A673 (cell line): ENCODE data around the gene TNFRSF21. TPM values are rescaled to one million over a fixed set of nuclear protein-coding genes. Genes with fewer than 3 reads are reported as not detected.

ENCODE experiments used
- BruUV-seq: library from RNA; stranded (reverse); fragments of 400-500 nt; replicated peaks from 2 replicates; lab custom pipeline; 2021; lab: Mats Ljungman, UMichigan
- CTCF ChIA-PET: fragments of 300-600 bp; sonication (Branson Sonifier 250); formaldehyde crosslinking; loops from one replicate; lab custom pipeline; 2022; ENCODE audit warnings: antibody characterized with exemption; lab: Charles Lee
- POLR2A ChIA-PET: fragments of 300-600 bp; sonication (Branson Sonifier 250); formaldehyde crosslinking; loops from one replicate; lab custom pipeline; 2022; ENCODE audit warnings: antibody characterized with exemption; ENCODE audit not compliant: low non-redundant PET; lab: Charles Lee
- DNase-seq: peaks from one replicate; pipeline ENCODE4 v3.0.0-alpha.2; 2015; ENCODE audit warnings: low spot score
- H3K27ac ChIP-seq: fragments of 200-600 bp; sonication (generic); 2 replicates; pipeline ENCODE4 v1.5.1; 2016; ENCODE audit warnings: mixed run types, low read depth, mild to moderate bottlenecking, mixed read lengths, antibody characterized with exemption, low read length; ENCODE audit not compliant: poor library complexity, severe bottlenecking
- H3K27me3 ChIP-seq: fragments of 200-600 bp; sonication (generic); replicated peaks from 2 replicates; pipeline ENCODE4 v1.6.1; 2017; ENCODE audit warnings: mixed run types, low read depth, mild to moderate bottlenecking, mixed read lengths, antibody characterized with exemption, low read length; ENCODE audit not compliant: insufficient read depth, poor library complexity
- H3K36me3 ChIP-seq: fragments of 200-600 bp; sonication (generic); 2 replicates; pipeline ENCODE4 v1.6.1; 2016; ENCODE audit warnings: mixed run types, mild to moderate bottlenecking, mixed read lengths, antibody characterized with exemption, low read length; ENCODE audit not compliant: insufficient read depth, poor library complexity, severe bottlenecking
- H3K4me1 ChIP-seq: fragments of 200-600 bp; sonication (generic); 2 replicates; pipeline ENCODE4 v1.6.1; 2017; ENCODE audit warnings: mixed run types, mild to moderate bottlenecking, mixed read lengths, antibody characterized with exemption, low read length; ENCODE audit not compliant: insufficient read depth, poor library complexity, severe bottlenecking
- H3K4me3 ChIP-seq: fragments of 200-600 bp; sonication (generic); 2 replicates; pipeline ENCODE4 v1.5.1; 2016; ENCODE audit warnings: low read depth, mixed run types, mild to moderate bottlenecking, mixed read lengths, low read length; ENCODE audit not compliant: poor library complexity, severe bottlenecking
- H3K9me3 ChIP-seq: fragments of 200-600 bp; sonication (generic); 2 replicates; pipeline ENCODE4 v1.6.1; 2016; ENCODE audit warnings: mixed run types, low read depth, mild to moderate bottlenecking, mixed read lengths, antibody characterized with exemption, low read length; ENCODE audit not compliant: poor library complexity, severe bottlenecking
- EZH2 ChIP-seq: fragments of 200-600 bp; sonication (generic); IDR thresholded peaks from 2 replicates; pipeline ENCODE4 v1.6.1; 2017; ENCODE audit warnings: borderline replicate concordance, low read depth, mild to moderate bottlenecking, mixed read lengths, antibody characterized with exemption, low read length; ENCODE audit not compliant: poor library complexity, severe bottlenecking
- intact Hi-C: fragments of 100-400 bp; cut with micrococcal nuclease; formaldehyde crosslinking; loops from one replicate; pipeline ENCODE4 v1.10.0; 2022; ENCODE audit not compliant: unreplicated experiment
- total RNA-seq: library from RNA; stranded (reverse); gene quantifications from 2 replicates; pipeline ENCODE4 v1.2.3, GENCODE V29; 2021
- TF ChIP-seq, protein P1 (sequence below): fragments of 300-800, 200-600 bp; sonication (generic); conservative IDR thresholded peaks from 2 replicates; pipeline ENCODE4 v1.5.1; 2017; ENCODE audit warnings: low read depth, mild to moderate bottlenecking, antibody characterized with exemption, low read length, moderate library complexity, mixed read lengths

The TNFRSF21 gene
- total RNA-seq, 1 experiment from 2014 or later: 36.0 TPM

DNA sequence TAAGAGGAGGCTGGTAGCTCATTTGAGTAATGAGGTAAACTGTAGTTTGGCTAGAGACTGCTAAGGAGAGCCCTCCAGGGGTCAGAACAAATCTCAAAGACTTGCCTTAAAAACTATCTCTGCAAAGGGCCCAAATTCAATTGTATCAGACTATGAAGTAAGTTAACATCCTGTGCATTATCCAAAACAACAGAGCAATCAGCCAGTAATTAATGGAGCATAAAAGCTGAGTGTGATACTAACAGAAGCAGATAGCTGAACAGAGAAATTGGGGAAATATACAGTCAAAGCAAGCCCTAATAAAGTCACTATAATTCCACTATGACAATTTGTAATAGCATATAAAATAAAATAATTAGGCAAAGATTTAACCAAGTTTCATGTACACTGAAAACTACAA is 45.8 kb upstream of the TNFRSF21 start:
- H3K27ac ChIP-seq: no peak overlapping the region
- H3K4me1 ChIP-seq: peaks cover 4% of the 10 kb centered on the region
- DNase-seq: no peak
- TF ChIP-seq EZH2: no peak
- TF ChIP-seq, protein P1, sequence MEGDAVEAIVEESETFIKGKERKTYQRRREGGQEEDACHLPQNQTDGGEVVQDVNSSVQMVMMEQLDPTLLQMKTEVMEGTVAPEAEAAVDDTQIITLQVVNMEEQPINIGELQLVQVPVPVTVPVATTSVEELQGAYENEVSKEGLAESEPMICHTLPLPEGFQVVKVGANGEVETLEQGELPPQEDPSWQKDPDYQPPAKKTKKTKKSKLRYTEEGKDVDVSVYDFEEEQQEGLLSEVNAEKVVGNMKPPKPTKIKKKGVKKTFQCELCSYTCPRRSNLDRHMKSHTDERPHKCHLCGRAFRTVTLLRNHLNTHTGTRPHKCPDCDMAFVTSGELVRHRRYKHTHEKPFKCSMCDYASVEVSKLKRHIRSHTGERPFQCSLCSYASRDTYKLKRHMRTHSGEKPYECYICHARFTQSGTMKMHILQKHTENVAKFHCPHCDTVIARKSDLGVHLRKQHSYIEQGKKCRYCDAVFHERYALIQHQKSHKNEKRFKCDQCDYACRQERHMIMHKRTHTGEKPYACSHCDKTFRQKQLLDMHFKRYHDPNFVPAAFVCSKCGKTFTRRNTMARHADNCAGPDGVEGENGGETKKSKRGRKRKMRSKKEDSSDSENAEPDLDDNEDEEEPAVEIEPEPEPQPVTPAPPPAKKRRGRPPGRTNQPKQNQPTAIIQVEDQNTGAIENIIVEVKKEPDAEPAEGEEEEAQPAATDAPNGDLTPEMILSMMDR: no peak
- BruUV-seq: no TSS peak
- no peaks in the 10 kb centered on the region for H3K9me3 ChIP-seq
- intact Hi-C loops: no loop called here
- POLR2A ChIA-PET: no interaction called here
- H3K4me3 ChIP-seq: no peak overlapping the region
- H3K36me3 ChIP-seq: no peaks in the 10 kb centered on the region
- H3K27me3 ChIP-seq: peaks cover 42% of the 10 kb centered on the region
- CTCF ChIA-PET: no interaction called here

DNA sequence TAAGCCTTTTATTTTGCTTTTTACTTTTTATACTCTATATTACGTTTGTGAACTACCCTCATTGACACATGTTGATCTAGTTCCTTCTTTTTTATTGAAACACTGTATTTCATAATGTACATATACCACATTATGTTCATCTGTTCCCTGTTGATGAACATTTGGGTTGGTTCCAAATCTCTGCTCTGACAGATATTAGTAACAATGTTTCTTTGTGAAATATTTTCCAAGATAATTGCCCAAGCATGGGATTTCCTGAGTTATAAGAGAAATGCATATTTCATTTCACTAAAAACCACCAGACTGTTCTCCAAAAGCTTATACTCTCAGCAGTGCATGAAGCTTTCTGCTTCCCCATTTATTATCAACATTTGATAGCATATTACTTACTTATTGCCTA is 44.2 kb upstream of the TNFRSF21 start:
- Histone ChIP-seq H3K4me1 (peaks cover 4% of the 10 kb centered on the region), H3K36me3 (no peaks in the 10 kb centered on the region), H3K27ac (no peak overlapping the region), H3K27me3 (peaks cover 38% of the 10 kb centered on the region), H3K9me3 (no peaks in the 10 kb centered on the region), H3K4me3 (no peak overlapping the region)
- BruUV-seq: no TSS peak
- DNase-seq: peak; percentile 33
- intact Hi-C loops: no loop called here
- ChIA-PET CTCF (no interaction called here), POLR2A (no interaction called here)
- TF ChIP-seq, protein P1: no peak

DNA sequence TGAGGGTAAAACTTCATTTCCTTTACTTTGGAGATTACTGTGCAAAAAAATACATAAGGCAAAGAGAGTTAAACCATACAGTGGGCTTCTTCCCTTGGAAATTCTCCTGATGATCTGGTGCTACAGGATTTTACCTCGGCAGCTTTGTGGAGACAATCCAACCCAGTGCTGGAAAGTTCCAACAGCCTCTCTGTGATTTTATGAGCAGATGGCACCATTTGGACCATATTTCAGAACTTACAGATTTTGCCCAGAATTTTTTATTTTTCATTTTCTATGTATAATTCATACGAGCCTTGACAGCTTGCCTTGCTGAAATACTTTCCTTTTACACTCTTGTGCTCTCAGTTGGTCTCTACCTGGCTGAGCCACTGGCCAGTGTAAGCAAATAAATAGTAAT is 43.3 kb upstream of the TNFRSF21 start:
- intact Hi-C loops: no loop called here
- Histone ChIP-seq H3K27me3 (peaks cover 36% of the 10 kb centered on the region), H3K4me3 (no peak overlapping the region), H3K4me1 (peaks cover 4% of the 10 kb centered on the region), H3K27ac (no peak overlapping the region), H3K36me3 (no peaks in the 10 kb centered on the region), H3K9me3 (no peaks in the 10 kb centered on the region)
- TF ChIP-seq, protein P1: no peak
- no peak for TF ChIP-seq EZH2
- BruUV-seq: no TSS peak
- ChIA-PET CTCF (no interaction called here), POLR2A (no interaction called here)
- no peak for DNase-seq
